ENCODE data around the gene FAM50B. TPM values are rescaled to one million over a fixed set of nuclear protein-coding genes. Genes with fewer than 3 reads are reported as not detected.

The FAM50B gene
- total and polyA plus RNA-seq, 2 experiments from 2014 or later: 2.2 to 2.6 TPM

- peak in 1 of 2 donors; percentile 39 for DNase-seq (ENCODE audit: low read depth in 1 of 2, low spot score in 1 of 2)
- Histone ChIP-seq H3K4me1 (ENCODE audit: low read depth) (peaks cover 4% of the 10 kb centered on the region), H3K9me3 (ENCODE audit: low read depth) (no peaks in the 10 kb centered on the region), H3K36me3 (no peaks in the 10 kb centered on the region), H3K4me3 (no peak overlapping the region), H3K27ac (no peak overlapping the region), H3K27me3 (no peaks in the 10 kb centered on the region)
- no peak for TF ChIP-seq CTCF (IDR thresholded peaks at IDR 0.05; ENCODE audit: low read depth, low read length)
These were observed 5.1 kb upstream of the FAM50B start for GRCh38 chr6:3844097-3844463.

- TF ChIP-seq CTCF (IDR thresholded peaks at IDR 0.05; ENCODE audit: low read depth, low read length): no peak
- no peaks in the 10 kb centered on the region for H3K9me3 ChIP-seq (ENCODE audit: low read depth)
- H3K4me3 ChIP-seq: no peak overlapping the region
- H3K27me3 ChIP-seq: no peaks in the 10 kb centered on the region
- no peaks in the 10 kb centered on the region for H3K4me1 ChIP-seq (ENCODE audit: low read depth)
- no peaks in the 10 kb centered on the region for H3K36me3 ChIP-seq
- DNase-seq (ENCODE audit: low read depth in 1 of 2, low spot score in 1 of 2): peak in 1 of 2 donors; percentile 48
- no peak overlapping the region for H3K27ac ChIP-seq
These were observed 1.7 kb upstream of the FAM50B start for GRCh38 chr6:3847521-3847920.

GRCh38 chr6:3848380-3848779 is 793 bp upstream of the FAM50B start:
- H3K9me3 ChIP-seq (ENCODE audit: low read depth): no peaks in the 10 kb centered on the region
- H3K4me3 ChIP-seq: no peak overlapping the region
- no peaks in the 10 kb centered on the region for H3K27me3 ChIP-seq
- peak in 1 of 2 donors; percentile 56 for DNase-seq (ENCODE audit: low read depth in 1 of 2, low spot score in 1 of 2)
- no peaks in the 10 kb centered on the region for H3K4me1 ChIP-seq (ENCODE audit: low read depth)
- TF ChIP-seq CTCF (IDR thresholded peaks at IDR 0.05; ENCODE audit: low read depth, low read length): no peak
- no peak overlapping the region for H3K27ac ChIP-seq
- no peaks in the 10 kb centered on the region for H3K36me3 ChIP-seq

- TF ChIP-seq CTCF (IDR thresholded peaks at IDR 0.05; ENCODE audit: low read depth, low read length): no peak
- H3K4me1 ChIP-seq (ENCODE audit: low read depth): no peaks in the 10 kb centered on the region
- no peak overlapping the region for H3K27ac ChIP-seq
- DNase-seq (ENCODE audit: low read depth in 1 of 2, low spot score in 1 of 2): peak in 1 of 2 donors; percentile 37
- H3K4me3 ChIP-seq: no peak overlapping the region
- H3K27me3 ChIP-seq: no peaks in the 10 kb centered on the region
- H3K9me3 ChIP-seq (ENCODE audit: low read depth): no peaks in the 10 kb centered on the region
- H3K36me3 ChIP-seq: no peaks in the 10 kb centered on the region
These were observed 693 bp downstream of the FAM50B start for GRCh38 chr6:3849681-3850450.

GRCh38 chr6:3850451-3851203 is 1.5 kb downstream of the FAM50B start:
- no peak for DNase-seq (ENCODE audit: low read depth in 1 of 2, low spot score in 1 of 2)
- Histone ChIP-seq H3K9me3 (ENCODE audit: low read depth) (no peaks in the 10 kb centered on the region), H3K27ac (no peak overlapping the region), H3K36me3 (no peaks in the 10 kb centered on the region), H3K4me3 (no peak overlapping the region), H3K27me3 (no peaks in the 10 kb centered on the region), H3K4me1 (ENCODE audit: low read depth) (no peaks in the 10 kb centered on the region)
- TF ChIP-seq CTCF (IDR thresholded peaks at IDR 0.05; ENCODE audit: low read depth, low read length): no peak

Measured in cardiac muscle cell (in vitro differentiated cells and primary cell).